NCI-H82 (cell line): Measurements from ENCODE around the gene TRIM66.

Experiments used
- DNase-seq: peaks from one replicate; lab custom pipeline; 2025; lab: John Stamatoyannopoulos, UW

The TRIM66 gene

DNA sequence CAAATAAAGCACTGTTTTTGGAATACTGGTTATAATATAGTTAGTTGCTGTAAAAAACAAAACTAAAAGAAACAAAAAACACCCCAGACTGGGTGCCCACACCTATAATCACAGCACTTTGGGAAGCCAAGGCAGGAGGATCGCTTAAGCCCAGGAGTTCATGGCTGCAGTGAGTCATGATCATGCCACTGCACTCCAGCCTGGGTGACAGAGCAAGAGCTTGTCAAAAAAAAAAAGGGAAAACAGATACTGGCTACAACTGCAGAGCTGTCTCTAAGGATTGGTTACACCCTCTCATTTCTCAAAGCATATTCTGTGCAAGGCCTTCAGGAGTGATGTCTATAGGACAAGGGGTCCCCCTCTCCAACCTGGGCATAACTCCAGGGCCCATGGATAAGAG is 73.8 kb downstream of the TRIM66 start:
- DNase-seq = no peak

DNA sequence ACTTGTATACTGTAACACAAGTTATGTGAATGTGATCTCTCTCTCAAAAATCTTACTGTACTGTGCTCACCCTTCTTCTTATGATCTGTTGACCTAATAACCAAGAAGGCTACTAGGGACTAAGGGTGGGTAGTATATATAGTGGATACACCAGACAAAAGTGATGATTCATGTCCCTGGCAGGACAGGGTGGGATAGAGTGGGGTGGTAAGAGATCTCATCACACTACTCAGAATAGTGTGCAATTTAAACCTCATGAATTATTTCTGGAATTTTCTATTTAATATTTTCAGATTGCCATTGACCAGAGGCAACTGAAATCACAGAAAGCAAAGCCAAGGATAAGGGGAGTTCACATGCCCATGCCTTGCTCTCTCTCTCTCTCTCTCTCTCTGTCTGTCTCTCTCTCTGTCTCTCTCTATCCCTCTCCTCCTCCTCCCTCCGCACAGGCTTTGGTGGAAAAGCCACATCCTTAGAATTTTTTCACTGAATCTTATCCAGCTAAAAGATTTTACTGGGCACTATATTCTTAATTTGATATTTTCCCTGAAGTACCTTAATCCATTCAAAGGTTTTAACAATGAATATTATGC is 76.4 kb downstream of the TRIM66 start:
- DNase-seq = no peak

DNA sequence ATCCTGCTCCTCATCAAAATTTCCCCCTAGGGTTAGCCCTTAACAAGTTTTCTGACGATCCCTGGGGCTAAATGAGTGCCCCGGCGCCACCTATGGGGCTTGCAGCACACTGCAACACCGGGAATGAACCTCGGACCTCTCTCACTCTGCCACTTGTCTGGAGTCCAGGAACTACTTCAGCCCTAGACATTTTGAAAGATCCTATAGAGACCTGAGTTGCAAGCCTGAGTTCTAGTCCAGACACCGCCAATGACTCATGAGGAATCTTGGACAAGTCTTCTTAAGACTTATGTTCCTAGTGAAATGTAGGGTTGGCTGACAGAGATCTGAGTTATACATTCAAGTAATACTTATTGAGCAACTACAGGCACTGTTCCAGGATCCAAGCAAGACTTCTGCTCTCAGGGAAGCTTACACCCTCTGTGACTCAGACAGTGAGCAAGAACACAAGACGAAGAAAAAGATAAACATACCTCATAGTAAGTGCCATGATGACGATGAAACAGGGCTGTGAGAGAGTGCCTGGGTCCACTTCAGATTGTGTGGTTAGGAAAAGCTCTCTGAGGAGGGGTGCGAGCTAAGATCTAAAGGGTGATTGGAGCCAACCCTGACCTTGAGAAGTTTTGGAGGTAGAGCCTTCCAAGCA is 78.3 kb downstream of the TRIM66 start:
- peak; percentile 64 for DNase-seq

DNA sequence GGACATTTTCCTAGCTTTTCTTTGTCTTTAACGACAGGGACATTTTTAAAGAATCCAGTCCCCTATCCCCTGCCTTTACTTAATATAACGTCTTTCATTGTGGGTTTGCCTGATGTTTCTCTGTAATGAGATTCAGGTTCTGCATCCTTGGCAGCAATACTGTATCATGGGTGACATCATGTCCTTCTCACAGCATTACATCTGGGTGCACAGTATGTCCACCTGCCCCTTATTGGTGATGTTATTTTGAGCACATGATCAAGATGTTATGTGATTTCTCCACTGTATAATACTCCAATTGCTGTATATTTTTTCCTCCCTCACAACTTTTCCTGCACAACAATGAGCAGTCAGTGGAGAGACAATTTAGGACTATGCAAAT is 78.8 kb downstream of the TRIM66 start:
- no peak for DNase-seq

DNA sequence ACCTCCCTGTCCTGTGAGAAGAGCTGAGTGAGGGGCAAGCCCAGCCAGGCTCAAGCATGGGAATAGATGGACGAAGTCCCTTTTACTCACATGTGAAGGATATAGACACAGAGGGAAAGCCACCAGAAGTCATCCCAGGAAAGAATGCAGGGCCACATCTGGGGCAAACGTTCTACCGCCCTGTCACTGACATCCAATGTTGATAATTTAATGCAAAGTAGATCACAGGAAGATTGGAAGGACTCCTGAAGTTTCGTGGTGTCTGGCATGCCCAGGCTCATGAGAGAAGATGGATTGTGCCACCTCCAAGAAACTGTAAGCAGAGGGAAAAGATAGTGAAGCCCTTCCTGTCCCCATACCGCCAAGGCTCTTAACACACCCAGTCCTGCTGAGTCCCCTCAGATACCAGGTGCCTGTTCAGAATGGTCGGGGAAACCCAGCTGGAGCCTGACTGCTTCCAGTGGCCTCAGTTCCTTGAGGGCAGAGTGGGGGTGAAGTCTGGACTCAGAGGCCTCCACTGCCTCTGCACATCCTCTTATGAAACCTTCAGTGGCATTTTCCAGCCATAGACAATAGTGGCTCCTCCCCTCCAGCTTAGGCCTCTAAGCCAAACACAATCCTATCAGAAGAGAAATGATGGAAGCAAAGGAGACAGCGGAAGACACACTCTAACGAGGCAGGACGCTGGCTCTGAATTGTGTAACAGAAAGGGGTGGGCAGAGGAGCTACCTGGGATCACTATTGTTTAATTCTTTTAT is 80.9 kb downstream of the TRIM66 start:
- peak; percentile 78 for DNase-seq

DNA sequence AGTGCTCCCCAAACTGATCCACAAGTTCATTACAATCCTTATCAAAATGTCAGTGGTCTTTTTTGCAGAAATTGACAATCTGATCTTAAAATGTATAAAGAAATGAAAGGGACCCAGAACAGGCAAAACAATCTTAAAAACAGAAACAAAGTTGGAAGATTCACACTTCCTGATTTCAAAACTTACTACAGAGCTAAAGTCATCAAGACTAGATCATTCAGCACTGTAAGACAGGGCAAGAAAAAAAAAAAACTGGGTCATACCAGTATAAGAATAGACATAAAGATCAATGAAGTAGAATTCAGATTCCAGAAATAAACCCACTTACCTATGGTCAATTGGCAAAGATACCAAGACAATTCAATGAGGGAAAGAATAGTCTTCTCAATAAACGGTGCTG is 84.0 kb downstream of the TRIM66 start:
- no peak for DNase-seq

DNA sequence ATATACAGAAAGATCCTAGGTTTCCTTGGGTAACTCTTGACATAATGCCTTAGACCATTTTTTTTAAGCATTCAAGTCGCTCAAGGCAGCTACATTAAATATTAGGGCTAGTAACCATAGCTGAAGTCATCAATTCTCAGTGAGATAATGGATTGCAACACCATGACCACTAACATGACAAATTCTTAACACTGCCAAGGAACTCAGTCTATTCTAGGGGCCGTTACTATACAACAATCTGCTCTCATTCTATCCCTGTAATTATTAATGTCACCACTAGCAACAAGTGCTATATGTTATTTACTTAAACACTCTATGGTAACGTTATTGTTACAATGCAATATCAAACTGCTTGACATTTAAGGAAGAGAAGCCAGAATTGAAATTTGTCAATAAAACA is 85.3 kb downstream of the TRIM66 start:
- DNase-seq = no peak

DNA sequence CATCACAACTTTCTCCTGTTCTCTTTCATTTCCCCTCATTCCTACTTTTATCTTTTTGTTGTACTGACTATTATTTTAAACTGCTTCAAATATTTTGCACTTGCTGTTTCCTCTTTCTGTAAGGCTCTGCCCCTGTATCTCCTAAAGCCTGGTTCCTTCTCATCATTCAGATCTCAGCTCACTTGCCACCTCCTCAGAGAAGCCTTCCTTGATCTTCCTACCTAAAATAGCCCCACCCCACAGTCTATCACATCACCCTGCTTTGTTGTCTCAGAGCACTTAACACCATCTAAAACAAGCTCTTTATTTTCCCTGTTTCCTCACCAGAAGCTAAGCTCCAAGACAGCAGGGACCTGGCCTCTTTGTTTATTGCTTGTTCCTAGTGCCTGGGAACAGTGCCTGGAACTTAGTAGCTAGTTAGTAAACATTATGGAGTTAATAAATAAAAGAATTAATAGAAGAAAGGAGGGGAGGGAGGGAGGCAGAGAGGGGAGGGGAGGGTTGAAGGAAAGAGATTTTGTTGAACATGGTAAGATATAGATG is 85.9 kb downstream of the TRIM66 start:
- no peak for DNase-seq

DNA sequence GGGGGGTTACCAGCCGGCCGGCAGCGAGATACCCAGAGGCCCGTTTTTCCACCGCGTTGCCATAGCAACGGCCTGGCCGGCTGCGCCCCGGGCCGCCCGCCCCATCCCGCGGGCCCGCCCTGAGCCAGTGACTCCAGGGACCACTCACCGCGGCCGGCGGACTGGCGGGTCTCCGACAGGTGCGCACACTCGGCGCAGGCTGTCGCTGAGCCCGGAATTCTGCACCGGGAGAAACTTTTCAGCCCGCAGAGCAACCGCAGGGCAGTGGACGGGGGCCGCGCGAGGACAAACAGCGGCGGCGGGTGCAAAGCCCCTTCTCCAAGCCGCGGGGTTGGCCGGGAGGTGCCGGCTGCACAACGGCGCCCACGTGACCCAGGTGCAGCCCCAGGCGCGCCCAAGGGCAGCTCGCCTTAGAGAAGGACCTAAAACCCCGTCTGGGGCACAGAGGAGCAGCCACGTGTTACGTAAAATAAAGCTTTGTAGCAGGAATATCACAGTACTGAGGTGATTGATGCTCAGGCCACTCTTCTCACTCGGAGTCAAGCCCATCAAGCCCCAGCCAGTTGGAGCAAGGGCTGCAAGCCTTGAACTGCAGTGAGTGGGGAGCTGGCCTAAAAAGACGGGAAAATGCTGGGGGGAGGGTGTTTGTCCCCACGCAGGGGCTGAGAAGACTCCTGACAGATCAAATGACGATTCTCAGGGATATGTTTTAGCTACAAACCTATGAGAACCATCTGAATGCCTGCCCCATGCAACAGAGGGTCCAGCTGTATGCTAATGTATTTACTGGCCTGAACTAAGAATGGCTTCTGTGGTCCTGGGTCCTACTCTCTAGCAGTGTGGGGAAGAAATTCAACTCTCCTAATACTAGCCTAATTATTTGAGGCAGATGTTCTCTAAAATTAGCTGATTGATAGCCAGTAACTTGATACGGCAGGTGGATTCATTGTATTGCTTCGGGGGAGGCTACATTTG is 88.2 kb downstream of the TRIM66 start, which contains the start of gene STK33:
STK33 (minus strand) TSS at position 294 of the 975 bp plus-strand sequence. CDS start 119,323 bp downstream, outside the sequence.
- DNase-seq = peak; percentile 87

DNA sequence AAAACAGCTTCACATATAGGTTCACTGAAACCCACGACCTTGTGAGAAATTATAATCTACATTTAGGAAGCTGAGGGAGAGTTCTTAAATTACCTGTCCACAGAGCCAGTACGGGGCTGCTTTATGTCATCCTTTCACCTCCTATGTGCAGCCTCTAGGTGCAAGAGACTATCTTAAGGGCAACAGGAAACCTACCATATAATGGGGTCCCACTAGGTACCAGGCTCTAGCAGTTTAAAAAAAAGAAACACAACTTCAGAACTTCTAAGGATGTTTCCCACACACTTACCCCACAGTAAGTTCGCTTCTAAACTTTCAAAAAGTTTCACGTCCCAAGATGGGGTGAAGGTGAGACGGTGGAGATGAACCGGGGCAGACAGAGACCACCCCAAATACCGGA is 89.0 kb downstream of the TRIM66 start:
- no peak for DNase-seq

DNA sequence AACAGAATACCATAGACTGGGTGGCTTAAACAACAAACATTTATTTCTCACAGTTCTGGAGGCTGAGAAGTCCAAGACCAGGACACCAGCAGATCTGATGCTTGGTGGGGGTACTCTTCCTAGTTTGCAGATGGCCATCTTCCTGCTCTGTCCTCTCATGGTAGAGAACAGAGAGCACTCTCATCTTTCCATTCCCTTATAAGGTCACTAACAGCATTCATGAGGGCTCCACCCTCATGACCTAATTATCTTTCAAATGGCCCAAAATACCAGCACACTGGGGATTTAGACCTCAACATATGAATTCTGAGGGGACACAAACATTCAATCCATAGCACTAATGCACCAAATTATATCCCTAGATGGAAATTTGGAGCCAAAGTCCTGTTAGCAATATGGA is 94.5 kb downstream of the TRIM66 start:
- DNase-seq = no peak

DNA sequence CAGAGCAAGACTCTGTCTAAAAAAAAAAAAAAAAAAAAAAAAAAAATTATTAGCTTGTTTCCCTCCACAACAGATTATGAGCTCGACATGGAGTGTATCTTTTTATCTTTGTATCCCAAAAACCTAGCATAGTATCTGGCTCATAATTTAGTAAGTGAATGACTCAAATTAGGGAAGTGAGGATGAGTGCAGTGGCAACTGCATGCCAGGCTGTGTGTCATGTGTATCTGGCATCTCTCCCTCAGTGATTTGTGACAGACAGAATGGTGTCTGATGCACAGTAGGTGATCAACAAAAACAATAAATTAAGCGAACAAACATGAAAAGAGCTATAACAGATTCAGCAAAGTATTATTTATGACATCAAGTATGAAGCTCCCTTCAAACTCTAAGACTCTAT is 95.7 kb downstream of the TRIM66 start:
- no peak for DNase-seq

DNA sequence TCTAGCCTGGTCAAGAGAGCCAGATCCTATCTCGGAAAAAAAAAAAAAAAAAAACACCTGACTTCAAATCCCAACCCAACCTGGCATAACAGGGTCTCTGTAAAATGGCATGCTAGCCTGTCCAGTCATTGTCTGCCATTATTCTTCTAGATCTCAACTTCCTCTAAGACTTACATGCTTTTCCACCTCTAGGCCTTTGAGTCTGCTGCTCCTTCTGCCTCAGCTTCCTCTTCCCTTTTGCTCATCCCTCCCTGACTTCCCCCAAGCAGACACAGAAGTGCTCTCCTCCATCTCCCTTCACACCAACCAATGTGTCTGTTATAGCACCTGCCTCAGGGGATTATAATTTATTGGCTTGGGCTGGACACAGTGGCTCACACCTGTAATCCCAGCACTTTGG is 96.3 kb downstream of the TRIM66 start:
- DNase-seq = no peak

DNA sequence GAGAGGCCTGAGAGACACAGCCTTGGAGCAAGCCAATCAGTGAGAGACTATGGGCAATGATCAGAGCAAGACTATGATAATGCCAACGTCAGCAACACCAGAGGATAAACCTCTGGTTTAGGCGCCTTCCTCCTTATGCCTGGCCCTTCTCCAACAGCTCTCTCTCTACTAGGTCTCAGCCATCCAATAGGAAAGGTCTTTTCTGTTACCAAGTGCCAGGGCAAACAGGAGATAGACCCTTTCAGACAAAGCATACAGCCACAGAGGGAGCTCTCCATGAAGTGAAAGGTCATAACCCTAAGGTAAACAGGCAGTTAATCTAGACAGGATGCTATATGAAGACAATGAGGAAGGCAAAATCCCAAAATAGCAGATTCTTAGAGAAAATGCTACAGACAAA is 98.0 kb downstream of the TRIM66 start:
- DNase-seq = no peak

DNA sequence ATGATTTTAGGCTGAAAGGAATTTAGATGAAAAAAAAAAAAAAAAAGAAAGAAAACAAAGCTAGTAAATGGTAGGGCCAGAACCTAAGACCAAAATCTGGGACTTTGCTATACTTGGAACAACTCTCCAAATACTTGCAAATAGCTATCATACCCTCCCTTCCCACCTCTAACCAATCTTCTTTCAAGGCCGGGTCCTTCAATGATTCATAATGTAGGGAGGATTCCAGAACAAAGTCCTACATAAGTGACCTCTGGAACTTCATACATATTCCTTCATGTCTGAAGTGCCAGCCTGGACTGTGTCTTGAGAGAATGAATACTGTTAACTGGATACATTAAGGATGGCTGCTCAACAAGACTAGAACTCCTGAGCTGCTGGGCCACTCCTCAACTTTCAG is 98.4 kb downstream of the TRIM66 start:
- no peak for DNase-seq

DNA sequence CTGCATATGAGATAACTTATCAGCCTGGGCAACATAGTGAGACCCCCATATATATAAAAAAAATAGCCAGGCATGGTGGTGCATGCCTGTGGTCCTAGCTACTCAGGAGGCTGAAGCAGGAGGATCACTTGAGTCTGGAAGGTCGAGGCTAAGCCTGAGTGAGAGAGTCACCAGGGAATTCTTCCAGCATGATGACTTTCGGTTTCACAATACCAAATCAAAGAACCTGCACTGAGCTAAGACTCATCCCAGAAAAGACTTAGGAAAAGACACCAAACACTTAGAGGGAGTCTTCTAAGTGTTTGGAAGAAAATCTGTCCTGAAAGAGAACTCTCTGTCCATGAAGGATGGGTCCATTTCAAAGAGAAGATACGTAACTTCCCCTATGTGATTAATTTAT is 101.2 kb downstream of the TRIM66 start:
- DNase-seq = no peak

DNA sequence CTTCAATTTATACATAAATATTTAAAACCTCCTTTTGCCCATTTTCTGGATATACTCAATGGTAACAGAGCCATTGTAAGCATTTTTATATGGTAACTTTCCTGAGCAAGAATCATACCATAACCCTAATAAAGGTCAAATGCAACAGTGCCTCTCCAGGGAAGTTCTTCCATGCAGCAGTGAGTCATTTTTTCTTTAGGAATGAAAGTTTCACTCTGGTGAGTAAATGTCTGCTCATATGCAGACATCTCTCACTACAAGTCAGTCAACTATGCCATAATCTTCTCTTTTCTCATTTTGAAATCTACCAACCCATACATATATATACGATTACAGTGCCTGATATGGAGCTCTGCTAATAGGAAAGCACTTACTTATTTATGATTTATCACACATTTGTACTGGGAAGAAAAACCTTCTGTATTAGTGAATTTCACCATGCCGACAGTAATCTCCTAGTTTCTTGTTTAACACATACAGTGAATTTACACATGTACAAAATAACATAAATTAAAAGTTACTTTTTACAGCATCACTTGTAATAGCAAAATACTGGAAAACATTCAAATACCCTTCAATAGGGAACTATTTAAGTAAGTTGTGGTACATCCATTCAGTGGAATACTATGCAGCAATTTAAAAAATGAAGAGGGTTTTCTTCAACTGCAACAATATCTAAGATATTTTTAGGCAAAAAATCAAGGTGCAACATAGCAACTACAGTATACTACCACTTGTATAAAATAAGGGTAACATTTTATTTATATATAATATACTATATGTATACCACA is 104.5 kb downstream of the TRIM66 start:
- DNase-seq = no peak

DNA sequence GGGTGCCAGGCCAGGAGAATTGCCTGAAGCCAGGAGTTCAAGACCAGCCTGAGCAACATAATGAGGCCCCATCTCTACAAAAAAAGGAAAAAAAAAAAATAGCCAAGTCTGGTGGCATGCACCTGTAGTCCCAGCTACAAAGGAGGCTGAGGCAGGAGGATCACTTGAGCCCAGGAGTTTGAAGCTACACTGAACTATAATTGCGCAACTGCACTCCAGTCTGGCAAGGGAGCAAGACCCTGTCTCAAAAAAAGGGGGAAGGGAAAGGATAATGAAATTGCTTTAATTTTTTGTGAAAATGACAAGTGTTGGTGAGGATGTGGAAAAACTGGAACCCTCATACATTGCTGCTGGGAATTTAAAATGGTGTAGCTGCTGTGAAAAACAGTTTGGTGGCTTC is 107.7 kb downstream of the TRIM66 start:
- DNase-seq = no peak

DNA sequence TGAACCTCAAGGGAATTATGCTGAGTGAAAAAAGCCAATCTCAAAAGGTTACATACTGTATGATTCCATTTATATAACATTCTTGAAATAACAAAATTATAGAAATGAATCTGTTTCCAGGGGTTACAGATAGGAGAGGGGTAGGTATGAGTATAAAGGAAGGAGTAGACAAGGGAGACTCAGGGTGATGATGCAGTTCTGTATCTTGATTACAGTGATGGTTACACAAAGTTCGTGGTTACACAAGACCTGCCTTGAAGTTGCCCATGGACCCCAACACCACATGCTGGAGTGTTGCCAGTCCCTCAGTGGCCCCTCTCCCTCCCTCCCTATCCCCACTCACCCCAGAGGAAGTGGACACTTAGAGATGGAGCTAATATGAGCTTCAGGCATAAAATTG is 108.7 kb downstream of the TRIM66 start:
- no peak for DNase-seq

DNA sequence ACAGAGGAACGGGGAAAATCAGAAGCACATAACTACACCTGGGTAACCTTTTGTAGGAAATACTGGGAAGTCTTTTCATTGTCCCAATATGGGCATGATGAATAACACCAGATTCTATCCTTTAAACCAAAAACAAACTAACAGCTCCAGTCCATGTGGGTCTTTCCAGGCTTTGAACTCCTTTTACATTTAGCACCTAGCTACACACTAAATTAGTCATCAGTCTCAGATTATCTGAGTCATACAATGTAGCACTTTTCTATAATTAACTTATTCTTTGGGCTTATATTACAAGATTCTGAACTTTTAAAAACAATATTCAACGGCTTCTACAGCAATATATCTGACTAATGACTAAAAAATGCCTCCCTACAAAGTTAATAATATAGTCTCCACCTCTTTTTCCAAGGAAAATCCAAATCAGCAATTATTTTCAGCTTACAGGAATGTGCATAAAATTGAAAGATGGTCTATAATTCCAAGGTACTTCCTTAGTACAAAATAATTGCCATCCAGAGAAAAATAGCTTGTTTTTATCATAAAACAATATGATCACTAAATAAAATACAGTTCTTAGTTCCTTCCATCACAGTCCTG is 114.8 kb downstream of the TRIM66 start:
- no peak for DNase-seq
